HepG2 (cell line): ENCODE data around the gene CD19. TPM values are rescaled to one million over a fixed set of nuclear protein-coding genes. Genes with fewer than 3 reads are reported as not detected.

ENCODE experiments used
- CCDC6 ChIP-seq: sonication (generic); formaldehyde crosslinking; IDR thresholded peaks from 2 replicates; pipeline ENCODE4 v1.8.1; 2022; ENCODE audit warnings: mild to moderate bottlenecking, missing genetic modification reagents, moderate library complexity
- CREB1 ChIP-seq, 2 experiments: fragments of 450-650 bp in 1 of 2; IDR thresholded peaks; 2 replicates each; pipeline ENCODE4 v1.6.1; 2016 to 2017; ENCODE audit warnings: control low read depth in 1 of 2, mild to moderate bottlenecking in 1 of 2, missing compliant biosample characterization in 1 of 2, missing genetic modification characterization in 1 of 2
- CREM ChIP-seq, 2 experiments: sonication (generic) in 1 of 2; formaldehyde crosslinking in 1 of 2; IDR thresholded peaks; 2 replicates each; pipeline versions ENCODE4 v1.4.0 to v1.6.1; 2016 to 2020; ENCODE audit warnings: antibody characterized with exemption in 1 of 2, mild to moderate bottlenecking in 1 of 2, missing genetic modification reagents in 1 of 2
- GATAD1 ChIP-seq: IDR thresholded peaks from 2 replicates; pipeline ENCODE4 v1.6.1; 2016; ENCODE audit warnings: missing genetic modification reagents, missing compliant biosample characterization
- GRHL1 ChIP-seq: sonication (generic); formaldehyde crosslinking; conservative IDR thresholded peaks from 2 replicates; pipeline ENCODE4 v1.8.0; 2022; ENCODE audit warnings: missing genetic modification reagents
- IKZF1 ChIP-seq: fragments of 450-650 bp; IDR thresholded peaks from 2 replicates; pipeline ENCODE4 v1.7.1; 2016
- IRX3 ChIP-seq: sonication (generic); formaldehyde crosslinking; IDR thresholded peaks from 2 replicates; pipeline ENCODE4 v1.8.1; 2023; ENCODE audit warnings: mild to moderate bottlenecking, low read depth, missing genetic modification reagents, borderline replicate concordance
- NFRKB ChIP-seq: fragments of 450-650 bp; IDR thresholded peaks from 2 replicates; pipeline ENCODE4 v1.6.1; 2017
- SOX5 ChIP-seq: IDR thresholded peaks from 2 replicates; pipeline ENCODE4 v1.6.1; 2016; ENCODE audit warnings: borderline replicate concordance
- TSC22D2 ChIP-seq: sonication (generic); formaldehyde crosslinking; IDR thresholded peaks from 2 replicates; pipeline ENCODE4 v1.5.1; 2020; ENCODE audit warnings: missing genetic modification reagents, mild to moderate bottlenecking, borderline replicate concordance
- ZBTB26 ChIP-seq: IDR thresholded peaks from 2 replicates; pipeline ENCODE4 v1.6.1; 2016; ENCODE audit warnings: missing compliant biosample characterization, missing genetic modification reagents, borderline replicate concordance
- ZFP36L1 ChIP-seq: sonication (generic); formaldehyde crosslinking; IDR thresholded peaks from 2 replicates; pipeline ENCODE4 v1.8.0; 2022; ENCODE audit warnings: mild to moderate bottlenecking, missing genetic modification reagents, moderate library complexity
- ZNF17 ChIP-seq: sonication (generic); formaldehyde crosslinking; IDR thresholded peaks from 2 replicates; pipeline ENCODE4 v1.5.0; 2020; ENCODE audit warnings: mild to moderate bottlenecking, missing genetic modification reagents
- ZNF30 ChIP-seq: sonication (generic); formaldehyde crosslinking; IDR thresholded peaks from 2 replicates; pipeline ENCODE4 v1.5.0; 2020; ENCODE audit warnings: mild to moderate bottlenecking, missing genetic modification reagents
- ZNF331 ChIP-seq: sonication (generic); formaldehyde crosslinking; IDR thresholded peaks from 2 replicates; pipeline ENCODE4 v1.4.0; 2020; ENCODE audit warnings: missing genetic modification reagents
- ZNF362 ChIP-seq: sonication (generic); formaldehyde crosslinking; IDR thresholded peaks from 2 replicates; pipeline ENCODE4 v1.4.0; 2020; ENCODE audit warnings: missing genetic modification reagents, mild to moderate bottlenecking, borderline replicate concordance
- ZNF878 ChIP-seq: sonication (generic); formaldehyde crosslinking; IDR thresholded peaks from 2 replicates; pipeline ENCODE4 v1.8.1; 2023; ENCODE audit warnings: mild to moderate bottlenecking, missing genetic modification reagents, moderate library complexity
- polyA plus RNA-seq, 8 experiments: library from polyadenylated mRNA; depleted of rRNA in 3 of 8; stranded (reverse) in 7 of 8; unstranded in 1 of 8; fragments of >200 nt; fragmentation: Illumina TruSeq in 4 of 8; extraction: Trizol in 4 of 8; gene quantifications; 2 replicates each; pipeline versions ENCODE4 v1.2.1 to v1.2.3, GENCODE V29; 2011 to 2016; ENCODE audit warnings: low read depth in 4 of 8, missing spikeins in 1 of 8, mixed read lengths in 1 of 8; ENCODE audit not compliant: insufficient read depth in 1 of 8
- total RNA-seq, 5 experiments: library from RNA; depleted of rRNA; stranded (reverse); fragments of >200 nt; fragmentation: Illumina TruSeq; extraction: Trizol; gene quantifications; 2 replicates each; pipeline ENCODE4 v1.2.3, GENCODE V29; 2016; ENCODE audit warnings: low read depth in 1 of 5
- TF ChIP-seq, protein P1 (sequence below): sonication (generic); formaldehyde crosslinking; conservative IDR thresholded peaks from 2 replicates; pipeline ENCODE4 v1.4.0; 2020; ENCODE audit warnings: missing genetic modification reagents
- TF ChIP-seq, protein P2 (sequence below): sonication (generic); formaldehyde crosslinking; IDR thresholded peaks from 2 replicates; pipeline ENCODE4 v1.8.1; 2023; ENCODE audit warnings: mild to moderate bottlenecking, missing genetic modification reagents
- TF ChIP-seq, protein P3 (sequence below): sonication (generic); formaldehyde crosslinking; IDR thresholded peaks from 2 replicates; pipeline ENCODE4 v1.4.0; 2020; ENCODE audit warnings: mild to moderate bottlenecking, missing genetic modification reagents

CD19 gene
- total and polyA plus RNA-seq, 2 of the 13 experiments (the other 11 are each of a cell fraction or from before 2014, with no cell fraction given) = 0.55 to 1.1 TPM

DNA sequence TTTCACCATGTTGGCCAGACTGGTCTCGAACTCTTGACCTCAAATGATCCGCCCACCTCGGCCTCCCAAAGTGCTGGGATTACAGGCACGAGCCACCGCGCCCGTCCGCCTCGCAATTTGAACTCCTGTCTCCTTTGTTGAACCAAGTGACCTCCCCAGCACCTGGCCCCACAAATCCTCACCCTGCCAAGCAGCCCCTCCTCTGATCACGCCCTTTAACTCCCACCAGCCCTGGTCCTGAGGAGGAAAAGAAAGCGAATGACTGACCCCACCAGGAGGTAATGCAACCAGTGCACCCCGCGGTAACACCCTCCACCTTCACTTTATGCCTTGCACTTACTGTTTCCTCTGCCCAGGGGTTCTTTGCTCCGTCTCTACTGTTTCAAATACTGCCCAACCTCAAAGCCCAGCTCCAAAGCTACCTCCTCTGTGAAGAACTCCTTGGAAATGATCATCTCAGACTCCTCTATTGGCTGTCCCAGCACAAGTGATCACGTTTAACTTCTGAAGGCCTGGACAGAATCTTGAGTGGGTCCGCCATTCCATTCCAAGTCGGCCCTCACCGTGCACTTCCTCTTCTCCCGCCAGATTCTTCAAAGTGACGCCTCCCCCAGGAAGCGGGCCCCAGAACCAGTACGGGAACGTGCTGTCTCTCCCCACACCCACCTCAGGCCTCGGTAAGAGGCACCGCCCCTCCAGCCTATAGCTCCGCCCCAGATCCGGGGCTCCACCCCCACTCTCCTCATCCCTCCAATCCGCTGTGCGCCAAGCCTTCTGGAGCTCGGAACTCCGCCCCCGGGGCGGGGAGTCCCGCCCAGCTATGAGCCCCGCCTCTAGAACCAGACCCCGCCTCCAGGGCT lies 4.4 kb downstream of the CD19 start (continued):
- TF ChIP-seq SOX5 (no peak), ZNF878 (CRISPR knock-in tag) (no peak), TSC22D2 (CRISPR knock-in tag) (no peak), CREM (IDR thresholded peaks at IDR 0.05) (no peak), CREM (CRISPR knock-in tag; IDR thresholded peaks at IDR 0.05) (no peak), ZNF17 (no peak), ZFP36L1 (CRISPR knock-in tag) (peak; percentile 75; the same call in 1 of the 2 replicates), IKZF1 (no peak), ZNF362 (CRISPR knock-in tag) (no peak), ZNF331 (CRISPR knock-in tag) (no peak), CREB1 (IDR thresholded peaks at IDR 0.05) (no peak), CREB1 (CRISPR knock-in tag; IDR thresholded peaks at IDR 0.05) (0 out of 2 replicates have a peak, but pooled peaks have one; percentile 32), ZNF30 (peak; percentile 59; the same call in 1 of the 2 replicates), GATAD1 (CRISPR knock-in tag) (peak; percentile 52; the same call in 1 of the 2 replicates), CCDC6 (CRISPR knock-in tag) (no peak), GRHL1 (CRISPR knock-in tag) (no peak), NFRKB (no peak), IRX3 (CRISPR knock-in tag) (no peak), ZBTB26 (CRISPR knock-in tag) (no peak; the same call in 1 of the 2 replicates)
- TF ChIP-seq, protein P1, sequence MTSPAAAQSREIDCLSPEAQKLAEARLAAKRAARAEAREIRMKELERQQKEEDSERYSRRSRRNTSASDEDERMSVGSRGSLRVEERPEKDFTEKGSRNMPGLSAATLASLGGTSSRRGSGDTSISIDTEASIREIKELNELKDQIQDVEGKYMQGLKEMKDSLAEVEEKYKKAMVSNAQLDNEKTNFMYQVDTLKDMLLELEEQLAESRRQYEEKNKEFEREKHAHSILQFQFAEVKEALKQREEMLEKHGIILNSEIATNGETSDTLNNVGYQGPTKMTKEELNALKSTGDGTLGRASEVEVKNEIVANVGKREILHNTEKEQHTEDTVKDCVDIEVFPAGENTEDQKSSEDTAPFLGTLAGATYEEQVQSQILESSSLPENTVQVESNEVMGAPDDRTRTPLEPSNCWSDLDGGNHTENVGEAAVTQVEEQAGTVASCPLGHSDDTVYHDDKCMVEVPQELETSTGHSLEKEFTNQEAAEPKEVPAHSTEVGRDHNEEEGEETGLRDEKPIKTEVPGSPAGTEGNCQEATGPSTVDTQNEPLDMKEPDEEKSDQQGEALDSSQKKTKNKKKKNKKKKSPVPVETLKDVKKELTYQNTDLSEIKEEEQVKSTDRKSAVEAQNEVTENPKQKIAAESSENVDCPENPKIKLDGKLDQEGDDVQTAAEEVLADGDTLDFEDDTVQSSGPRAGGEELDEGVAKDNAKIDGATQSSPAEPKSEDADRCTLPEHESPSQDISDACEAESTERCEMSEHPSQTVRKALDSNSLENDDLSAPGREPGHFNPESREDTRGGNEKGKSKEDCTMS (CRISPR knock-in tag) = no peak
- TF ChIP-seq, protein P2, sequence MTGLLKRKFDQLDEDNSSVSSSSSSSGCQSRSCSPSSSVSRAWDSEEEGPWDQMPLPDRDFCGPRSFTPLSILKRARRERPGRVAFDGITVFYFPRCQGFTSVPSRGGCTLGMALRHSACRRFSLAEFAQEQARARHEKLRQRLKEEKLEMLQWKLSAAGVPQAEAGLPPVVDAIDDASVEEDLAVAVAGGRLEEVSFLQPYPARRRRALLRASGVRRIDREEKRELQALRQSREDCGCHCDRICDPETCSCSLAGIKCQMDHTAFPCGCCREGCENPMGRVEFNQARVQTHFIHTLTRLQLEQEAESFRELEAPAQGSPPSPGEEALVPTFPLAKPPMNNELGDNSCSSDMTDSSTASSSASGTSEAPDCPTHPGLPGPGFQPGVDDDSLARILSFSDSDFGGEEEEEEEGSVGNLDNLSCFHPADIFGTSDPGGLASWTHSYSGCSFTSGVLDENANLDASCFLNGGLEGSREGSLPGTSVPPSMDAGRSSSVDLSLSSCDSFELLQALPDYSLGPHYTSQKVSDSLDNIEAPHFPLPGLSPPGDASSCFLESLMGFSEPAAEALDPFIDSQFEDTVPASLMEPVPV = no peak
- TF ChIP-seq, protein P3, sequence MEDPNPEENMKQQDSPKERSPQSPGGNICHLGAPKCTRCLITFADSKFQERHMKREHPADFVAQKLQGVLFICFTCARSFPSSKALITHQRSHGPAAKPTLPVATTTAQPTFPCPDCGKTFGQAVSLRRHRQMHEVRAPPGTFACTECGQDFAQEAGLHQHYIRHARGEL = no peak
